HEK293 (cell line): Measurements from ENCODE around the gene GOLGA3.

ENCODE experiments used
- BCL6B ChIP-seq: fragments of 450-650 bp; formaldehyde crosslinking; IDR thresholded peaks from 2 replicates; pipeline ENCODE4 v1.5.1; 2017; ENCODE audit warnings: missing biosample characterization, missing genetic modification characterization
- CTCF ChIP-seq: fragments of 450-650 bp; formaldehyde crosslinking; IDR thresholded peaks from 2 replicates; pipeline ENCODE4 v1.5.1; 2016; ENCODE audit warnings: missing biosample characterization, missing genetic modification characterization
- MZF1 ChIP-seq: fragments of 450-650 bp; formaldehyde crosslinking; IDR thresholded peaks from 2 replicates; pipeline ENCODE4 v1.5.1; 2017; ENCODE audit warnings: missing biosample characterization, missing genetic modification characterization, borderline replicate concordance
- ZNF121 ChIP-seq: fragments of 450-650 bp; formaldehyde crosslinking; IDR thresholded peaks from 2 replicates; pipeline ENCODE4 v1.5.1; 2016; ENCODE audit warnings: missing biosample characterization, missing genetic modification characterization
- ZNF18 ChIP-seq: fragments of 450-650 bp; formaldehyde crosslinking; IDR thresholded peaks from 2 replicates; pipeline ENCODE4 v1.5.1; 2016; ENCODE audit warnings: missing biosample characterization, missing genetic modification characterization

GRCh38 chr12:132804426-132804861 is 24.2 kb downstream of the GOLGA3 start:
- TF ChIP-seq CTCF = no peak
- no peak for TF ChIP-seq BCL6B (tag by site-specific recombination)
- TF ChIP-seq ZNF121 (tag by site-specific recombination) = no peak
- TF ChIP-seq MZF1 (tag by site-specific recombination) = no peak
- TF ChIP-seq ZNF18 = no peak
